Endothelial cell of umbilical vein (primary cell): ENCODE results near the gene ADGRG3. TPM values are rescaled to one million over a fixed set of nuclear protein-coding genes. Genes with fewer than 3 reads are reported as not detected.

Experiments
- BruUV-seq: library from RNA; stranded (reverse); fragments of 400-500 nt; replicated peaks from 2 replicates; lab custom pipeline; 2021; lab: Mats Ljungman, UMichigan
- CTCF ChIA-PET: fragments of 300-600, 350-600 bp; sonication (Branson Sonifier 250); formaldehyde crosslinking; loops from one replicate; lab custom pipeline; 2021; ENCODE audit warnings: antibody characterized with exemption, inconsistent platforms; lab: Charles Lee
- POLR2A ChIA-PET: fragments of 300-600, 350-600 bp; sonication (Branson Sonifier 250); formaldehyde crosslinking; loops from one replicate; lab custom pipeline; 2021; ENCODE audit warnings: antibody characterized with exemption, inconsistent platforms; lab: Charles Lee
- DNase-seq: peaks from one replicate; pipeline ENCODE4 v3.0.0-alpha.2; 2011; ENCODE audit warnings: low read depth, low spot score
- FAIRE-seq: peaks from 2 replicates; lab custom pipeline; 2011; peaks lifted over from hg19 to GRCh38; lab: Jason Lieb, UNC
- H2AFZ ChIP-seq: 2 replicates; pipeline ENCODE4 v1.6.0; 2012; ENCODE audit warnings: low read depth, low read length, control low read depth, inconsistent platforms
- H3K27ac ChIP-seq: 2 replicates; pipeline ENCODE4 v1.5.1; 2011; ENCODE audit warnings: low read depth, mild to moderate bottlenecking, control low read depth, low read length, moderate library complexity; ENCODE audit not compliant: insufficient read depth
- H3K27me3 ChIP-seq, 2 experiments: 2 replicates each; pipeline versions ENCODE4 v1.6.0 to v1.6.1; 2011; ENCODE audit warnings: low read length in 2 of 2, mixed read lengths in 1 of 2; ENCODE audit not compliant: control insufficient read depth in 2 of 2, insufficient read depth in 2 of 2
- H3K36me3 ChIP-seq, 2 experiments: 2 replicates in 1 of 2; 3 replicates in 1 of 2; pipeline ENCODE4 v1.5.1; 2011; ENCODE audit warnings: low read length in 2 of 2, mild to moderate bottlenecking in 1 of 2, moderate library complexity in 1 of 2; ENCODE audit not compliant: control insufficient read depth in 2 of 2, insufficient read depth in 2 of 2; ENCODE audit errors: extremely low read depth in 1 of 2
- H3K4me1 ChIP-seq: 3 replicates; pipeline ENCODE4 v1.5.1; 2011; ENCODE audit warnings: mild to moderate bottlenecking, low read length; ENCODE audit not compliant: control insufficient read depth, insufficient read depth; ENCODE audit errors: extremely low read depth
- H3K4me2 ChIP-seq: 2 replicates; pipeline ENCODE4 v1.6.1; 2011; ENCODE audit warnings: low read length, control low read depth, mixed read lengths; ENCODE audit not compliant: insufficient read depth
- H3K4me3 ChIP-seq, 3 experiments: fragments of 200-600 bp in 1 of 3; sonication (generic), shearing (Covaris generic) in 1 of 3; replicated peaks in 1 of 3; 2 replicates each; pipeline ENCODE4 v1.5.1; 2011 to 2016; ENCODE audit warnings: control low read depth in 3 of 3, low read length in 3 of 3, mild to moderate bottlenecking in 2 of 3, inconsistent platforms in 1 of 3, low read depth in 1 of 3, moderate library complexity in 1 of 3; ENCODE audit not compliant: insufficient read depth in 1 of 3
- H3K79me2 ChIP-seq: 2 replicates; pipeline ENCODE4 v1.6.0; 2012; ENCODE audit warnings: low read length, inconsistent platforms; ENCODE audit not compliant: control insufficient read depth, insufficient read depth
- H3K9ac ChIP-seq: replicated peaks from 2 replicates; pipeline ENCODE3; 2011; ENCODE audit warnings: low read length, control low read depth; ENCODE audit not compliant: insufficient read depth; ENCODE audit errors: extremely low read depth
- H3K9me1 ChIP-seq: replicated peaks from 3 replicates; pipeline ENCODE4 v1.6.0; 2011; ENCODE audit warnings: mild to moderate bottlenecking, low read length; ENCODE audit not compliant: control insufficient read depth, insufficient read depth; ENCODE audit errors: extremely low read depth
- H3K9me3 ChIP-seq: replicated peaks from 2 replicates; pipeline ENCODE4 v1.5.1; 2012; ENCODE audit warnings: low read length, inconsistent platforms; ENCODE audit not compliant: control insufficient read depth, insufficient read depth
- H4K20me1 ChIP-seq: replicated peaks from 2 replicates; pipeline ENCODE3; 2011; ENCODE audit warnings: mild to moderate bottlenecking, low read length; ENCODE audit not compliant: control insufficient read depth, insufficient read depth; ENCODE audit errors: extremely low read depth
- CTCF ChIP-seq, 2 donors: IDR thresholded peaks; 1 replicate in 1 of 2; 2 replicates in 1 of 2; pipeline ENCODE4 v1.5.1; 2011; ENCODE audit warnings: low read length in 2 of 2, mild to moderate bottlenecking in 2 of 2, moderate library complexity in 2 of 2, control low read depth in 1 of 2, inconsistent platforms in 1 of 2, low read depth in 1 of 2; ENCODE audit not compliant: insufficient read depth in 1 of 2; ENCODE audit errors: extremely low read depth in 1 of 2
- FOS ChIP-seq: IDR thresholded peaks from 2 replicates; pipeline ENCODE4 v1.6.1; 2011; ENCODE audit warnings: mild to moderate bottlenecking, low read length, moderate library complexity, borderline replicate concordance; ENCODE audit not compliant: insufficient read depth
- POLR2A ChIP-seq: IDR thresholded peaks from 2 replicates; pipeline ENCODE4 v1.6.1; 2012; ENCODE audit warnings: low read depth, mild to moderate bottlenecking, control low read depth, low read length
- POLR2AphosphoS5 ChIP-seq: IDR thresholded peaks from 2 replicates; pipeline ENCODE4 v1.6.1; 2012; ENCODE audit warnings: low read depth, mild to moderate bottlenecking, control low read depth, low read length, moderate library complexity; ENCODE audit not compliant: insufficient read depth
- dilution Hi-C: fragments of 300-500 bp; cut with MboI; formaldehyde crosslinking; loops from one replicate; pipeline ENCODE4 v1.15.0; 2019; ENCODE audit warnings: low sequenced_read_pairs; ENCODE audit not compliant: extremely low pct_ligation_motif_present
- intact Hi-C: fragments of 100-400 bp; cut with micrococcal nuclease; formaldehyde crosslinking; loops from one replicate; pipeline ENCODE4 v1.10.0; 2022
- polyA plus RNA-seq, 4 experiments: library from polyadenylated mRNA; depleted of rRNA in 3 of 4; stranded (reverse) in 3 of 4; unstranded in 1 of 4; fragments of >200 nt; gene quantifications; 2 replicates each; pipeline versions ENCODE4 v1.2.1 to v1.2.3, GENCODE V29; 2011 to 2012; ENCODE audit warnings: missing spikeins in 1 of 4
- total RNA-seq: library from RNA; stranded (reverse); gene quantifications from 2 replicates; pipeline ENCODE4 v1.2.3, GENCODE V29; 2021

Gene ADGRG3
- total and polyA plus RNA-seq, 2 donors (not counting 3 experiments of a cell fraction or from before 2014, with no cell fraction given) = not detected

- FAIRE-seq (no peak), DNase-seq (peak; percentile 13)
- H4K20me1 ChIP-seq = no peaks in the 10 kb centered on the region
- no peak overlapping the region for H3K9ac ChIP-seq
- dilution Hi-C loops = no loop called here
- intact Hi-C loops = no loop called here
- no peaks in the 10 kb centered on the region for H3K9me3 ChIP-seq
- no peaks in the 10 kb centered on the region for H3K79me2 ChIP-seq
- H3K4me1 ChIP-seq = no peaks in the 10 kb centered on the region
- H3K4me2 ChIP-seq = no peak overlapping the region
- POLR2A ChIA-PET = no interaction called here
- no peak overlapping the region for H2AFZ ChIP-seq
- no peaks in the 10 kb centered on the region for H3K27me3 ChIP-seq
- BruUV-seq = no TSS peak
- TF ChIP-seq FOS (no peak), POLR2A (no peak), POLR2AphosphoS5 (no peak), CTCF (IDR thresholded peaks at IDR 0.05; ENCODE audit: extremely low read depth in 1 of 2, insufficient read depth in 1 of 2, low read depth in 1 of 2, low read length in 2 of 2) (no peak)
- no peaks in the 10 kb centered on the region for H3K9me1 ChIP-seq
- CTCF ChIA-PET = interaction anchor here (1.4 kb wide), 1 partner anchor 110 kb away, joined by 3 read pairs; no protein-coding TSS in a partner anchor
- H3K4me3 ChIP-seq = no peak overlapping the region
- H3K36me3 ChIP-seq = no peaks in the 10 kb centered on the region
- no peak overlapping the region for H3K27ac ChIP-seq
Measured at GRCh38 chr16:57700781-57701551, 32.9 kb downstream of the ADGRG3 start.
